Germinal center (tissue), 1 donor: Measurements from ENCODE around the gene TLE5.
"Not testable (repeated sequence)": the region's sequence is repeated elsewhere in the genome, so short reads cannot be mapped to it uniquely, and the experiment has no call there.

ENCODE experiments used
- DNase-seq: peaks from one replicate; pipeline ENCODE4 v3.0.0; 2012; ENCODE audit warnings: mixed read lengths, low spot score

The TLE5 gene

DNA sequence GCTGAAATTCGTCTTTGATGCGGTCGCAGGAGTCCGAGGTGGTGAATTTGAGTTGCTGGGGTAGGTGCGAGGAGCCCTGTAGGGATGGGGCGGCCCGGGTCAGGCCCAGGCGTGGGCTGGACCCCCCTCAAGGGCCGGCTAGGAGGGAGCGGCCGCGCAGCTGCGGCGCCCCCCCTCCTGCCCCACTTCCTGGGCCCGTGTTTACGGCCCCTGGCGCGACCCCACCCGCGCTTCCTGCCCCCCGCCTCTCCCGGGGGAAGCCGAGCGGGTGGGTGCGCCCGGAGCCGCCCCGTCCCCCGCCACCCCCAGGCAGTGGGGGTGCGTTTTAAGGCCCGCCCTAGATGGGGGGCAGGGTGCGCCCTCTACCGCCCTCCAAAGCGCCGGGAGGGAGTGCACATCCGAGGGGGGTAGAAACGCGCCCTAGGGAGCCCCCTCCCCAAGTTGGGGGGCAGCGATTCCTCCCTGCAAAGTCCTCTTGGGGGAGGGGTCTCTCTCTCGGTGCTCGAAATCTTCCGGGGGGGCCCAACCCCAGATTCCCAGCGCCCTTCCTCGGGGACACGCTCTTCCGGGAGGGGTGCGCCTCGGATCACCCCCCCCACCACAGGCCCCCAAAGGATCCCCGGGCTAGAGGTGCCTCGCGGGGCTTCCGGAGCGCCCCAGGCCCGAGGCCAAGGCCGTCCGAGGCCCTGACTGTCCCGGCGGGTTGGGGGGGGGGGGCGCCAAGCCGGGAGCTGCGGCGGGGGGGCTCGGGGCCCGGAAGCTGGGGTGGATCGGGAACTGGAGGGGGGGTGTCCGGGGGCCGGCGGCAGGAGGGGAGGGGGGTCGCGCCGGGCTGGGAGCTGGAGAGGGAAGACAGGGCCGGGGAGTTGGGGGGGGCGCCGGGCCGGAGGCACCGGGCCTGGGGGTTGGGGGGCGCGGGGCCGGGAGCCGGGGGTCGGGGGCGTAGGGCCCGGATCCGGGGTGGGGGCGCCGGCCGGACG lies 823 bp downstream of the TLE5 start:
- peak; percentile 80 for DNase-seq

DNA sequence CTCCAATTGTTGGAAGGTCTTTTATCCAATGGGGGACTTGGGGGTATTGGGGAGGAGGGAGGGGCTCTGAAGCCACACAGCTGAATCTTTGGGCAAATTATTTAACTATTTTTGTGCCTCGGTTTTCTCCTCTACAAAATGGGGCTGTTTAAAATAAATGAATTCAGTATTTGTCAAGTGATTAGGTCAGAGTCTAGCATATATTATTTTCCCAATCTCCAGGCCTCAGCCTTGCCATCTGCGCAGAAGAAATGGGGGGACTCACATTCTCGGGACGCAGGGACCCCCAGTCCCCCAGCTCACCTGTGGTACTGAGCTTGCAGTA lies 1.5 kb downstream of the TLE5 start:
- no peak for DNase-seq

DNA sequence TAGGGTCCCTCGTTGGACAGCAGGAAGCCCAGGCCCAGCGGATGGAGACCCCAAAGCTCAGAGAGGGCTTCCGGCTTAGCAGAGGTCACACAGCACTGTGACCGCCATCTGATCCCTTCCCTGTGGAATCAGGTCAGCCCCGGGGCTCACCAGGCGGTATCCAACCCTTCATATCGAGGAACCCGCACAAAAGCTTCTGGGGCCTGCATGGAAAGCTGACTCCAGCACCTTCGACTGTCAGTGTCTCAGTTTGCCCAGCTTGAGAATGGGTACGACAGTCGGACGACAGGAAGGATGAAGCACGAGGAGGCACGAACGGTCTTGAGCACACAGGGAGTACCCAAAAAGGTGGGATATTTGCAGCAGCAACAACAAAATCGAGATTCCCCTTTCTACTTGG lies 2.6 kb downstream of the TLE5 start:
- no peak for DNase-seq

DNA sequence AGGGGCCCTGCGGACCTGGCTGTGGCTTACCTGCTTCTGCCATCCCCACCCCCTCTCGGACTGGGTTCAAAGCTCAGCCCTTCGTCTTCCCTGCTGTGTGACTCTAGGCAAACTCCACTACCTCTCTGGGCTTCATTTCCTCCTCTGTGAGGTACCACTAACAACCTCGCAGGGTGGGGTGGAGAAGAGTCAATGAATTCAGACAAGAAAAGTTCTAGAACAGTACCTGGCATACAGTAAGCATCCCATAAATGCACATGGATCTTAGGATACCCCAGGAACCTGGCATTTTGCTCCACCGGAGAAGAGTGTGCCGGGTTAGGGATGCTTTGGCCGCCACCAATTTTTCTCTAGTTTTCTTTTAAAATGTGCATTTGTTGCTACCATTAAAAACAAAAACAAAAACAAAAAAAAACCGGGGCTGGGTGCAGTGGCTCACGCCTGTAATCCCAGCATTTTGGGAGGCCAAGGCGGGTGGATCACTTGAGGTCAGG lies 3.4 kb downstream of the TLE5 start:
- no peak for DNase-seq

DNA sequence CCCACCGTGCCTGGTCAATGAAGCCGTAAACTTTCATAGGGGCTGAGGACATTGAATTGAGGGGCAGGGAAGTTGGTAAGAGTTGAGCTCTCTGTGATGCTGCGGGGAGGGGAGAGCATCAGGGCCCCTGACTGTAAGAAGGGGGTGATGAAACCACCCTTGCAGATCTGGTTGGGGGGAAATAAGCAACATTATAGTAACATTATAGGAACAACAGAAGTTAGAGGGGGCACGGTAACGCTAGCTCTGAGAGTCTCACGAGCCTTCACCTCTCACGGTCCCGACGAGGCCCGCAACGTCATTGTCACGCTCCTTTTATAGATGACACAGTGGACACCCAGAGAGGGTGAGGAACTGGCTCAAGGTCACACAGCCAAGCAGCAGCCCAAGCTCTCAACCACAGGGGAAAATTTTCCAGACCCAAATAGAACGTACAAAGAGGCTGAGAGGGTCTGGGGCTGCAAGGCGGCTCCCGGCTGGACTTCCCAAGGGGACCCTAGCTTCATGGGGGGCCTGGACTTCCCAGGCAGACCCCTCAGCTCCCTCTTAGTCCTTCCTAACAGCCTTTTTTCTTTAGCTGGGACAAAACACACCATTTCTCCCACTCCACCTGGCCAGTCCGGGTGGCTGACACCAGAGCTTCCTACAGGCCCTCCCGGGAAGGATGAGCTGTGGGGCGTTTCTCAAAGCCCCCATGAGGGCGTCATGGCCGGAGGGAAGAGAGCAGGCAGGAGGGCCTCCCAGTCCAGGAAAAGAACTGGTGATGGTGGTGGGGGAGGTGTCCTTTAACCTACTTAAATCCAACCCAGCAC lies 4.1 kb downstream of the TLE5 start:
- no peak for DNase-seq

DNA sequence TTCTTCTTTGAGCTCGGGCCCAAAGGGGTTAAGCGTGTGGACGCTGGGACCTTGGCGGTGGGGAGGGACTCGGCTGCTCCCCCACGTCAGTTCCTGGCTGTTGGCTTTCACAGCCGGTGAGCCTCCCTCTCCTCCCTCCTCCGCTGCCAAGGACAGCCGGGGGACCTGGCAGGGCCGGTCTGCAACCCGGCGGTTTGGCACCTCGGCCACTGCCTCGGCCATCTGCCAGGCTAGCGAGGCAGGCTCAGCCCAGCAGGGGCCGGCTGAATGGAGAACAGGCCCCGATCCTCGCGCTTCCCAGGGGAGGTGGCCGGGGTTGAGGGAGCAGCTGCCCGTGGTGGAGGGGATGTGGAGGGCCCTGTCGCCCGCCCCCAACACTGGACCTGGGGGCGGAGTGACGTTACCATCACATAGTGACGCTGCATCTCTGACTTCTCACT lies 5.0 kb downstream of the TLE5 start:
- no peak for DNase-seq

DNA sequence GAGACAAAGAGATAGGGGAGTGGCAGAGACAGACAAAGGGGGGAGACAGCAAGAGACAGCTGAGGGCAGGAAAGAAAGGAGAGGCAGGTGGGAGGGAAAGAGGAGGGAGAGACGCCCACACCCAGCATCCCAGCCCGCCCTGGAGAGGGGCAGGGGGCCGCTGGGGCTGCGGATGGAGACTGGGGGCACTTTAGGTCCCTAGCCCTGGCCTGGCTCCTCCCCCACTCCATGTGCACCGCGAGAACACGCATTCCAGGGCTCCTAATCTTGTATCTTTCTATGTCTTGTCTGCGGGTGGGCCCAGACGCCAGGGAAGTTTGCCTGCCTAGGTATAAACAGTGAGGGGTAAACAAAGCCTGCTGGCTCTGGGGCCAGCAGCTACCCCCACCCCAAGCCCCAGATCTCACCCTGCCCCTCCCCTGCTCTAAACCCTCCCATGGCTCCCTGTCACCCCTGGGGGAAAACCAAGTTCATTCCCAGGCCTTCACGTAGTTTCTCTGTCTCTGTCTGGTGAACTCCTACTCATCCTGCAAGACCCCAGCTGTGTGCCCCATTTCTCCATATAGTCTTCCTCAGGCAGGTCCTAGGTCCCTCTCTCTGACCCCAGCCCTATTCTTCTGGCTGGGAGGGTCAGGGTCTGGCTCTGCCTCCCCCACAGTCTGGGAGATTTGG lies 5.7 kb downstream of the TLE5 start:
- DNase-seq: no peak

DNA sequence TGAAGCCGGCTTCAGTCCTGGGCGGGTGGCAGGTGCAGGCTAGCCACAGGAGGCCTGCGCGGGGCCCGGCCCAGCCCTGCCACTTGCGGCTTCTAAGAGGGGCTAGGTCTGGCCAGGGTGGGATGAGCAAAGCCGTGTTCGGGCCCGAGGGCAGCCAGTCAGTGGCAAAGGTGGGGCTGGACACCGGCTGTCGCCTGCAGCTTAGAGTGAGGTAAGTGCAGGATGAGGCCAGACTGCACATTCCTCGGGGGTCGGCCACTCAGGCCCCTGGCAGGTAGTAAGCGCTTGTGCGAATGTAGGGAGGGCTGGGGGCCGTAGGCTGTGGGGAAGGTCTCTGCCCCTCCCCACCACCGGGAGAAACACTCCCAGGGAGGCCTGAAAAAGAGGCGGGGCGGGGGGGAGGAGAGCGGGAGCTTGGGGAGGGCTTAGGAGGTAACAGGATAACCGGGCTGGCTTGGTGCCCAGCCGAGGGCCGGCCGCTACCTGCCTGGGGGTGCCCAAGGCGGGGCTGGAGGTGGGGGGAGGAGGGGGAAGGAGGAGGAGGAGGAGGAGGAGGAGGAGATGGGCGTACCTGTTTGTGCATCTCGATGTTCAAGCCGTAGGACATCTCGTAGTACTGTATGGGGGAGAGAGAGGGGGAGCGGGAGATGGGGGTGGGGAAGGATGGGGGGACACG lies 6.4 kb downstream of the TLE5 start:
- no peak for DNase-seq

DNA sequence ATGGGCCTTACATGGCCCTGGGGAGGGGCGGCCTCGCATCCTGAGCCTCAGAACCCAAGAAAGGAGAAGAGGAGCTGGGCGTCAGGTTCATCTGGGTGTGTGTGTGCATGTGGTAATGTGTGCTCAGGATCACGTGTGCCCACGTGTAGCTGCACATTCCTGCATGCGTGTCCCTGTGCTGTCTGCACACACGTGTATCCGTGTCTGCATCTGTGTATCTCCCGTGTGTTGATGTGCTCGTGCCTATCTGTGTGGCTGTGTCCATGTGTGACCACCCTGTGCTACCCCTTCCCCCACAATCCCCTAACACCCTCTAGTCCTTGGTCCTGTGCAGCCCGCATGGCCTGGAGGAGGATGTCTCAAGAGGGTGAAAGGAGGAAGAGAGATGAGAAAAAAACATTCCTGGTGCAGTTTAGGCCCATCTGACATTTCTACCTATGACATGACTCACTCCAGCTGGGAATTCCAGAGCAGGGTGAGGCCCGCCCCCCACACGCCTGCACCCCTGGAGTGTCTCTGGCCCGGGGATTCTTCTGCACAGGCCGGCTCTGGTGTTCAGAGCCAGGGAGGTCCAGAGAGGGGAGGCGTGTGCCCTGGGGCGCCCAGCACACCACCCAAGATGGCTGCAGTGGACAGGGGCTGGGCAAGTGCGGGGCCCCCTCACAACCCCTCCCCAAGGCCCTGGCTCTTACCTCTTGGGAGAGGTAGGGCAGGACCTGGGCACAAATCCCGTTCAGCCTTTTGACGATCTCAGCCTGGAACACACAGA lies 7.1 kb downstream of the TLE5 start:
- no peak for DNase-seq

DNA sequence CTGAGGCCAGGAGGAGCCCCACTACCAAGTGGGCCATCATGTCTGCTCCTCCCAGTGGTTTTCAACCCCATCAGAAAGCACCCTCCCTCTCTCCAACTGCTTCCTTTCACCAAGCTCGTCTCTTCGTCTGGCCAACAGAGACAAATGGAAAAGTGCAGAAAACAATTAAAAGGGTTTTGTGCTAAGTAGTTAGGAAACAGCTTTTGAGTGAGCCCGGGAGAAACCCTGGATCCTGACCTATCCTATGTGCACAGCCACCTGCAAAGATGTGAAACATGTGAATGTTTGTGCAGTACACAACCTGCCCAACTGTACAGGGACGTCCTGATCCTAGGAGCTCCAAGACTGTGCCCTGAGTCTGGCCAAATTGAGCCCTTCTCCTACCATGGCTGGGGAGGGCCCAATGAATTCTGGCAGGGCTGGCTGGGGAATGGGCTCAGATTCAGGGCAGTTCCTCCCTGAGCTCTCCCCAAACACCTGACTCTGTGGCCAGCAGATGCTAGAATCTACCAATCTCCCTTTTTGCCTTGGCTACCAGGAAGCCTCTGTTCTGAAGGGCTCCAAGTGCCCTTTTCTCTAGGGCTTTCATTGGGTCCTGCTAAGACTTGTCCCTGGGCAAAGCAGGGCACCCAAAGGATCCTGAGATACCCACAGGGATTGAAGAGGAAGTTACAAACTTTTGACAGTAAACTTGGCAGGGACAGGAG lies 7.9 kb downstream of the TLE5 start:
- no peak for DNase-seq

DNA sequence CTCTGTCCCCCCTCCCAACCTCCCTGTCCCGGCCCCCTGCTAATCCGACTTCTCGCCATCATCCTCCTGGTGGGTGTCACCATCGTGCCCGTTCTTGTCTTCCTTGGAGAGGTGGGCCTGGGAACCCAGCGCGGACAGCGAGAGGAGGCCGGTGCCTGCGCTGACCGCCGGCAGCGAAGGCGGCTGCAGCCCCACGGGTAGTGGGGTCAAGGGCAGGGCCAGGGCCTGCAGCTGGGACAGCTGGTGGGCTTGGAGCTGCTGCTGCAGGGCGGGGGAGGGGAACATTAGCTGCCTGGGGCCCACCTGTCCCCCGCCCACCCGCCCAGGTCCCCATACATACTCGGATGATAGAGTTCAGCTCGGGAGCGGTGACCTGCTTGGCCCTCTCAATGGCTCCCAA lies 8.5 kb downstream of the TLE5 start:
- DNase-seq: no peak

DNA sequence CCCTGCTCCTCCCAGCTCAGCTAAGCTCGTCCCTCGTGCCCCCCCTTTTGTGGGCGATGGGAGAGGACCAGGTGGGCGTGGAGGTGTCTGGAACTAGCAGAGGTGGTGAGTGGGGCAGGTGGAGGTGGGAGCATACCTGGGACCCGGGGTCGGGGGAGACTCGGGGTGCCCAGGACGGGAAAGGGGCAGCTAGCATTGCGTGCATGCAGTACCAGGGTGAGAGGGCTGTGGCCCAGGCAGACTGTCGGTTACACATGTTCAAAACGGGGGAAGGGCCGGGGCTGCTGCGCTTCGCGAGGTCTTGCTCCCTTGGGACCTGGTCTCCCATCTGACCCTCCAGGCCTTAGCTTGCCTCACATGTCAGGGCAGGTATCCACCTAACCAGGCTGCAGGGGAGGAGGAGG lies 9.1 kb downstream of the TLE5 start:
- DNase-seq: no peak

DNA sequence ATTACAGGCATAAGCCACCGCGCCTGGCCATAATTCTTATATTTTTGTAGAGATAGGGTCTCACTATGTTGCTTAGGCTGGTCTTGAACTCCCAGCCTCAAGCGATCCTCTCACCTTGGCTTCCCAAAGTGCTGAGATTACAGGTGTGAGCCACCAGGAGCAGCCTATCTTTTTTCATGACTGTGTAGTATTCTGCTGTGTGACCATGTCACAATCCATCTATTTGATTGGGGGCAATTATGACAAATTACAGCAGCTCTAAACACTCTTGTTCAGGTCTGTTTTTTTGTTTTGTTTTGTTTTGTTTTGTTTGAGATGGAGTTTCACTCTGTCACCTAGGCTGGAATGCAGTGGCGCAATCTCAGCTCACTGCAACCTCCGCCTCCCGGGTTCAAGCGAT lies 12.3 kb downstream of the TLE5 start:
- not testable (repeated sequence) for DNase-seq

DNA sequence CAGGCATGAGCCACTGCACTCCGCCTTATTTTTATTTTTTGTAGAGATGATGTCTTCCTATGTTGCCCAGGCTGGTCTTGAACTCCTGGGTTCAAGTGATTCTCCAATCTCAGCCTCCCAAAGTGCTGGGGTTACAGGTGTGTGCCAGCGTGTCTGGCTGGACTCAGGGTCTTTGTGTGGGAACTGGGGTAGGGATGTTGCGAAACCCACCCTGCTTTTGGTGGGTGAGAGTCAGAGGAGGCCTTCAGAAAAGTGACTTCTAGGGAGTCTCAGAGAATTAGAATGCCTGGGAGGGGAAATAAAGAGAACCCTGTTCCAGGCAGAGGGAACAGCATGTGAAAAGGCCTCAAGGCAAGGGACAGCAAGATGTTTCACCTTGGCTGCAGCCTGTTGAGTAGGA lies 13.2 kb downstream of the TLE5 start:
- no peak for DNase-seq

DNA sequence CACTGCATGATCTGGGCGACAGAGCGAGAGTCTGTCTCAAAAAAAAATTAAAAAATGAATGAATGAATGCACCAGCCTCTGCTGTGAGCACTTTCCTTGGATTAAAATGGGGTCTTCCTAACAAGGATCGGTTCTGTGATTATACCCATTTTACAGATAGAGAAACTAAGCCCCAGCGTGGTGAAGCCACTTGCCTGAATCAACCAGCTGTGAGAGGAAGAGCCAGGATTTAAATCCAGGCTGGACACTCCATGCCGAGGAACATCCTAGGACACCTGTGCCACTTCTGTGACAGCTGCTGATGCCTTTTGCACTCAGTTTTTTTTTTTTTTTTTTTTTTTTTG lies 14.1 kb downstream of the TLE5 start:
- no peak for DNase-seq

DNA sequence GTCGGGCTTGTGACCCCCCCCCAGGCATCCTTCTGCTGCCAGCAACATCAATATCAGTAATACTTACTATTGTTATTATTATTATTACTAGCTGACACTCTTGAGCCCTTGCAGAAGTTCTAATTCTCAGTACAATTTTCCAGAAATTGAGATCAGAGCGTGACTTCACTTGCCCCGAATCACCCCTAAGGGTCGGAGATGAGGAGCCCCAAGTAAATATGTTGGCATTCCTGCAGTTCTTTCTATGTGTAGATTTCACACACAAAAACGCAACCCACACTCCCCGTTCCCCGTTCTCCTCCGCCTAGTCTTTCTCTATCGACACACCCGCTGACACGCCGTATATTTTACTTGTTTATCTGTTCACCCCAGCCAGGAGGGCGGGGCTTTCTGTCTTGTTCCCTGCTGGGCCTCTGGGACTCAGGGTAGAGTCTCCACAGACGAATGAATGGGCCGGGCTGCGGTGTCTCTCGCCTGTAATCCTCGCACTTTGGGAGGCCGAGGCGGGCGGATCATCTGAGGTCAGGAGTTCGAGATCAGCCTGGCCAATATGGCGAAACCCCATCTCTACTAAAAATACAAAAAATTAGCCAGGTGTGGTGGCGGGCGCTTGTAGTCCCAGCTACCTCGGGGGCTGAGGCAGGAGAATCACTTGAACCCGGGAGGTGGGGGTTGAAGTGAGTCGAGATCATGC lies 14.7 kb downstream of the TLE5 start:
- DNase-seq: no peak

DNA sequence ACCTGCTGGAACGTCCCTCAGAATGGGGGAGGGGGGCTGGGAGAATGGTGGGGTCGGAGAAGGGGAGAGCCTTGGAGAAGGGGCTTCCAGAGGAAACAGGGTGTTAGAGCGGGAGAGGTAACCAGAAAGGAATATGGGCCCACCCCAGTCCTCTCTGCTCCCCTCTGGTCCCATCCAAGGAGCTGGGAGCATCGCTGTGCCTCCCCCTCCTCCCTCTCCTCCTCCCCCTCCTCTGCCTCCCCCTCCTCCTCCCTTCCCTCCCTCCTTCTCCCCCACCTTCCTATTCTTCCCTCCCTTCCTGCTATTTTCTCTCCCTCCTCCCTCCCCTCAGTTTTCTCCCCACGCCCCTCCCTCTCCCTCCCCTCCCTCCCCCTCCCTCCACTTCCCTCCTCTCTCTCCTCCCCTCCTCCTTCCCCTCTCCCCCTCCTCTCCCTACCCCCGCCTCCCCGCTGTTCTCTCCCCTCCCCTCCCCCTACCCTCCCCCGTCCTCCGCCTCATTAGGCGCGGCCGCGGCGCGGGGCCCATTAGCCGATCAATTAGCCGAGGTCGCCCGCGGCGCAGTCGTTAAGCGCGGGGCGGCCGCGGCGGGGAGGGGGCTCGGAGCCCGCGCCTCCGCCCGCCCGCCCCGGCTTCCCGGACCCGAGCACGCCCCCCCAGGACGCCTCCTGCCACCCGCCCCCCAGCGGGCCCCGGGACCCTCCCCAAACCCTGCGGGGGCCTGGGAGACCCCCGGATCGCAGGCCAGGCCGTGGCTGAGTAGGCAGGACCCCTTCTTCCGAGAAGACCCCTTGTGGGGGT lies 15.4 kb downstream of the TLE5 start:
- DNase-seq: no peak

DNA sequence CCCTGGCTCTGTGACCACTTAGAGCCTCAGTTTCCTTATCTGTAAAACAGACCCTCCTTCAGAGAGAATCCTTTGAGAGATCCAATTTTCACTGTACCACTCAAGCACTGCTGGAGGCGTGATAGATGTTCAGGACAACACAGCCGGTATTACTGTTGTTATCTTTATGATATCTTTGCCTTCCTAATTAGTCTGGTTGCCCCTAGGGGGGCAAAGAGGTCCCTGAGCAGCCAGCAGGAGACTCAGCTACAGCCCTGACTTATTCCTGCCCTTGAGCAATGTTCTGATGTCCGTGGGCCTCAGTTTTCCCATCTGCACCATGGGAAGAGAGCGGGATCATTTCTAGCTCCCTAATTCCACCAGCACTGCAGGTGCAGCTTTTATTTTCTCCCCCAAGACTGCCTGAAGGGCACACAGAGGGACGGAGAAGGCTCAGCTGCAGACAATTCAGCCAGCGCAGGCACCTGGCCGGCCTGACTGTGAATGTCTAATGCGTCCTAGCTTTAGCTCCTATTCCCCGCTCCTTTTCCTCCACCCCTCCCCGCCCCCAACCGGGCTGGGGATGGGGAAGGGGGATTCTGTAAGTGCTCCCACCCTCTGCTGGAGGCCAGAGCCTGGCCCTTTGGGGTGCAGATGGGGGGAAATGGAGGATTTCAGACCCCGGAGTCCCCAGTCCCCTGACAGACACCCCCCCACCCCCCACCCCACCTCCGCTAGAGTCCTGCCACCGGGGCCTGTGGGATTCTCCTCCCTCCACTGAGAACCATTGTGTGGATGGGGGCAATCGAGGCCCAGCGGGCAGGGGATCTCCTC lies 16.2 kb downstream of the TLE5 start:
- DNase-seq: no peak
